NCI-H446 (cell line): ENCODE measurements around the gene ARHGAP6.
"Not testable (repeated sequence)": the region's sequence is repeated elsewhere in the genome, so short reads cannot be mapped to it uniquely, and the experiment has no call there.

Source experiments
- DNase-seq, 2 experiments: peaks; one replicate each; lab custom pipeline; 2025; lab: John Stamatoyannopoulos, UW

ARHGAP6 gene

DNA sequence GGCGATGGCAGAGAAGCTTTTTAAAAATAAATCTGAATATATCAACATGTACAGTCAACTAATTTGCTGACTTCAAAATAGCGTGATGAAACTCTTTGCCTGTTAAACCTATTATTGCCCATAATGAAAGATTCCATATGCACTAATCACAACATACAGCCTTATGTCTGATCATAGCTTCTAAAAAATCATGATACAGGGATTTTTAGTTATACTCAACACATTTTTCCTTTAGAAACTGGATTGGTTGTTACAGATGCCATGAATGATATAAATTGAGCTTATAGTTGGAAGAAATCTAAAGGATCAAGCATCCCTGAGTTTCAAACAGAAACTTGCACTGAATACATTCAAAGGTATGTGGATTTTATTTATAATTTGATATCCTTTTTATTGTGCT is 372.6 kb downstream of the ARHGAP6 start, which contains the start of gene AMELX:
Gene AMELX (plus strand): TSS at position 301 of the 400 bp plus-strand sequence. CDS start 1,376 bp downstream, outside the sequence.
- no peak for DNase-seq

DNA sequence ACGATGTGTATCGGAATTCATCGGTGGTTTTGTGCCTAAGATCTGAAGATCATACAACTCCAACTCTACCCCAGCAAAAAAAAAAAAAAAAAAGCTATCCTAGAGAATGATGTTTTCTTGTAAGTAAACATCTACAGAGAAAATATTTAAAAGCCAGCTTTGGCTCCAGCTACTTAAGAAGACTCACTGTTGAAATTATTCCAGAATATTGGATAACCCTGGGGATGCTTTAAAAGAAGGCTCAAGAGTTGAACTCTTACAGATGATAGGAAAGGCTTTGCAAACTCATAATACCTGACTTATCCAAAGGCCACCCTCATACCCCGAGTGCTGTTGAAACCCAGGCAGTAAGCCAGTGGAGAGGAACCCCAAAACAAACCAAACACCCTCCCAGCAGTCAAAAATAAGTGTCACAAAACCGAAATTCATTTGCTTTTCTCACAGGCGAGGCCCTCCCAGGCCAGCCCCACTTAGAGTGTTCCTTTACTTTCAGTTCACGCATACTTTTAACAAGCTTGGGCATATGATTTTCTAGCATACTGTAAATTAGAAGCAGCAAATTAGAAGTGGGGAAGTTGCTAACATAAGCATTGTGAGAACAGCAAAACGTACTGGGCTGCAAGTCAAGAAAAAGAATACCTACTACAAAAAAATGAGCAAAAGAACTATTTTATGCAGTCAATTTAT is 375.2 kb downstream of the ARHGAP6 start:
- DNase-seq, result no peak

DNA sequence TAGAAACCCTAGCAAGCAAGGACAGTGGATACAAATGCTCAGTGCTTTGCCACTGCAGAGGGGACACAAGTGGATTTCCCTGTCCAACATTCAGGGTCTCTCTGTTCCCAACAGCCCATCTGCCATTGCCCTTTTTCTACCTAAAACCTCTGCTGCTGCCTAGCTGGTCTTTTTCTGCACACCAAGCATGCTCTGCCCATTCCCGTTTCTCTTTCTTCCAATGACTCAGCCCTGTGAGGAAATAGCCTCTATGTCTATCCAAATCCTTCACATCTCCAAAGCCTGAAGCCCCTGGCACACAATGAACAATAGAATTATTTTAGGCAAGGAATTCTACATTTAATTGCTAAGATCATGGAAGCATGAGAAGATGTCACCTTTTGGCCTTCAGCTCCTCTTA is 378.2 kb downstream of the ARHGAP6 start:
- no peak for DNase-seq

DNA sequence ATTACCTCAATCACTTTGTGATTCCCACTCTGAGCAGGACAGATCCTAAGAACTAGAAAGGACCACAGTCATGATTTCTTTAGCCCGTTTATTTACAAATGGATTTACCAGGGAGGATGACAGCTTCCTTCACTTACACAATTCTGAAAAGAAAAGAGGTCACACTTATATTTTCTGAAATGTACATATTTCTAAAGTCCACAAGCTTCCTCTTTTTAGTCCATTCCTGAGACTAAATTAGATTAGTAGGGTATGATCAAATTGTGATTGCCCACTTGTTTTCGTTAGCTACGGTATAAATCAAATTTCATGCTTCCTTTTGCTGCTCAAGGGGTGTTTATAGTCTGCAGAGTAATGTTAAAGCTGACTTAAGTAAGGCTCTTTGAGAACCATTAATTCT is 380.1 kb downstream of the ARHGAP6 start:
- DNase-seq, result no peak

DNA sequence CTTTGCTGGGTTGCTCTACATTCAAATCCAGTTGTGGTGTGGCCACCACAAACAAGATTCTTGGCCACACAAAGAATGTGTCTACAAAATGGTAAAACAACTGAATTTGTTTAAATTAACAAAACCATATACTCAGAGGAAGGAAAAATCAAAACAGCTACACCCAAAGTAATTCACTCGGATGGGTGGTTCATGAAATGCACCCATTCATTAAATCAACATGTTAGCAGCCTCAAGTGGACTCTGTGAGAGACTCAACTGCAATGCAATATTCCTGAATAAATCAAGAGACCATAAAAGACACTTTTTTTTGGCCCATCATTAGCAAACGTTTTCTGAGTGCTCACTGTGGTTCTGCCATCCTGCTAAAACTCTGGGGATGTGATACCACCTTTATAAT is 383.7 kb downstream of the ARHGAP6 start:
- no peak for DNase-seq

DNA sequence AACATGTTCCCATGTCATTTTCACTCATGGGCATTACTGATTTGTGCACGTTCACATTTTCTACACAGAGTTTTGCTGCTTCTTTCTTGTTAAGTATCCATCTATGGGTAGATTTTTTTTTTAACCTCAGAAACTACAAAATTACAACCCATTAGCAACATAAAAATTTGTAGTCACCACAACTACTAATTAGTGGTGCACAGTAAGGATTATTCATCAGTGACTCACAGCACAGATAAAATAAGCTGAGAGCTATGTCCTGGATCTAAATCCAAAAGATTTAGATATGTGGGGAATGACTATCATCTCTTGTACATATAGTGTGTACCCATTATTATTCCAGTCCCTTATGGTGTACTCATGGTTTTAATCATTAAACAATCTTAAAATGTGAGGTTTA is 392.2 kb downstream of the ARHGAP6 start:
- no peak for DNase-seq

DNA sequence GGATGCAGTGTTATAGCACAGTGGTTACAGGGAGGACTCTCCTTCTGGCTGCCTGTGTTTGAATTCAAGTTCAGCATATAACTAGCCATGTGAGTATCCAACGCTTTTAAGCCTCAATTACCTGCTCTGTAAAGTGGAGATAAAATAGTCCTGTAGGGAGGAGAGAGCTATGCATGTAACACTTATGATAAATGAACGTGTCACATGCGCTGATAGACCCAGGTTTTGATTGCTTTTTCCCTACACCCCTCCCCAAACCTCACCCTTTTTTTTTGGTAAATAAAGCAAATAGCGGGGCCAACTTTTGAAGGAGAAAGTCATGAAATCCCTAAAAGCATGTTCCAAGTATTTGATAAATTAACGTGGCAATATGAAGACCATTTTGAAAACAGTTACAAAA is 392.9 kb downstream of the ARHGAP6 start:
- DNase-seq, result no peak

DNA sequence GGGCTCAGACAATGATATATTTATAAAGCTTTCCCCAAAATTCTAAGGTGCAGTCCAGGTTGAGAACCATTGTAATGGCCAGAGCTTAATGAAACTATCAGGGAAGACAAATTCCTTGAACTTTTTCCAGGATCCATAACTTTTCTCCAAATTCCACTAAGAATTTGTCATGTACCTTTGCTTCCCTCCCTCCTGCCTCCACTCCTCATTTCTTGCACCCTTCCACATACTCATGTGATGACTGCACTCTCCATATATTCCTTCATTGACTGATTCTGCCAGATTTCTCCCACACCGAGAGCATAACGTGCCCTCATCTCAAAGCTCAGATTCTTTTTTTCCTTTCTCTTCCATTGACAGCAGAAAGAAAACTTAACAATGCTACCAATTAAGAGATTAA is 393.4 kb downstream of the ARHGAP6 start:
- DNase-seq, result no peak

DNA sequence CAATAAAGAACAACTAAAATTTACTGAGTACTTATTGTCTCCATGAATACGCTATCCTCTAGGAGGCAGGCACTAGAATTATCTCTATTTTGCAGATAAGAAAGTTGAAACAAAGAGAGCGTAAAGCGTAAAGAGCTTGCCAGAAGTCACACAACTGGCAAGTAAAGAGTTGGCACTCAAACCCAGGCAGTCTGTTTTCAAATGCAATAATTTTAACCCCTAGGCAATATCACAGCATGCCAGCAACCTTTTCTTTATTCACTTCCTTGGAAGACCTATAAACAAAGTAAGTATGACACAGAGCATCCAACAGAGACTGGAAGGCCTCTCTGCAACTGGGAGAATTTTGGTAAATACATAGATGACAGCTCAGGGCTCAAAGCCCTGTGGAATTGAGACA is 395.7 kb downstream of the ARHGAP6 start:
- DNase-seq, result no peak

DNA sequence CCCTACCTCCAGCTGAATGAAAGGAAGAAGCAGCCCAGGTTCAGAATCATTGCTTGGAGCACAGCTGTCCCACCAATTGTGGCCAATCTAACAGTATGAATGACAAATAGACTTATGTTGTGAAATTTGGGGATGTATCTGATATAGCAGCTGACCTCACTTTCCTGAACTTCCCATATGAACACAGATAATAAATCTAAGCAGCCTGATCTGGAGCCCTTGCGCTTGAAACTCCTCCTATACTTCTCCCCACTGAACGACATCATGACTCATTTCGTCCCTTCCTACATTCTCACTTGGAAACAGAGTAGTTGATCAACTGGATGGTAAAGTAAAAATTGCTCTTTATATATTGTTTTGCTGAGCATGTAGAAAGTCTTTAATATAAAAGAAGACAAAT is 396.7 kb downstream of the ARHGAP6 start:
- DNase-seq, result no peak

DNA sequence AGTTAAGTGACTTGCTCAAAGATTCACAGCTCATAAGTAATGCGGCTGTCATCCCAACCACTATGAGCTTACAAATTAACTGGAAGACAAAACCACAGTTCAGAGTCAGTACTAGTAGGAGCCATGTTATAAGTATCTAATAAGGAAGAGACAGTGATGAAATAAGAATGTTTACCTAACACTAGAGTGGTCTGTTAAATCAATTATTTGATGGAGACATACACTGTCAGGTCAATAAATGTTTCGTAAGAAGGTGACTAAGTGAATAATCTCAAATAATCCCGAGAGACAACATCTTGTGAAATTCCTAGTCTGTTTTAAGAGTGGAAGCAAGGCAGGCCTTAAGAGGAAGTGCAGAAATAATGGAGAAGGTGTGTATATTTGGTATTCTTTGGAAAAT is 398.3 kb downstream of the ARHGAP6 start:
- no peak for DNase-seq

DNA sequence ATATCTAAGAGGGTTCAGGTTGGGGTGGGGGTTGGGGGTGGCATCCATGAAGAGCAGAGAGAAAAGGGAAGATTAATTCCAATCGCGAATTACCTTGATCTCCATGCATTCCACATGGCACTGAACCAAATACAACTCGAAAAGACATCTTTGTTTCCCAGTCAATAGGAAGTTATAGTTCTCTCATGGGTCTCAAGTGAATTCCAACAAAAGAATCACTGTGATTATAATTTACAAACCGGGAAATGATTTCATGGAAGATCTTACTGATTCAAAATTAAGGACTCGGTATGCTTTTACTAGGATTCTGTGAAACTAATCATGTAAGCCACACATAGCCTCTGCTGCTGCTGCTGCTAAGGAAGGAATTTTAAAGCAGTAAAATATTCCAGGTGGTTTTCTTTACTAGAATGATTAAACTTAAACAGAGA is 399.1 kb downstream of the ARHGAP6 start:
- DNase-seq, result no peak

DNA sequence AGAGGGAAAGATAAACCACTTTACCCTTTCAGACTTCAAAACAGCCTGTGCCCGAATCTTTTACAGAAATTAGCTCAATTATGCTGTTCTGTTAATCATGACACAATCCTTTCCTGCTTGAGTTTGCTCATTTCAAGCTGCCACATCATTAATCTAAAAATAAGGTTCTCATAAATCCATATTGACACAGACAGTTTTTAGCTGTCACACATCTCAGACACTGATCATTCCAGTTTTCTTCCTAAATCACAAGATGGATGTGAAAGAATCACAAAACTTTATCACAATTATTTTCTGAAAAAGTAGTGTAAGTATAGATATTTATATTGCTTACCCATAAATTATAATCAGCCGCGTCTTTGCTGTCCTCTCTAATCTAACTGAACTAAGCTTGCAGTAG is 400.4 kb downstream of the ARHGAP6 start:
- DNase-seq, result no peak

DNA sequence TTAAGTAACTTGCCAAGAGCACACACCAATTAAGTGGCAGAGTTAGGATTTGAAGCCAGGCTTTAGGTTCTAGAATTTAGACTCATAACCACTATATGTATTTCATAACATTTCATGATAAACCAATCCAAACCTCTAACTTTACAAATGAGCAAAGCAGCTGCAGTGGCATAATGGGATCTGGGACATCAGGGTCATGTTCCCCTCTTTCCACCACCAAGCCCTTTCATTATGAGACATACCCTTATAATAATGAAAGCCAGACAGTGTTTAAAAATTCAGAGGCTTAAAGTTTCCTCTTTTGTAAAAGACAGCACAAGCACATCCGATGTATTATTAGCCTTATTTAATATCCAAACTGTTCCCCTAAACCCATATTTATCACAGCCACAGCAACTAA is 400.8 kb downstream of the ARHGAP6 start:
- DNase-seq, result no peak

DNA sequence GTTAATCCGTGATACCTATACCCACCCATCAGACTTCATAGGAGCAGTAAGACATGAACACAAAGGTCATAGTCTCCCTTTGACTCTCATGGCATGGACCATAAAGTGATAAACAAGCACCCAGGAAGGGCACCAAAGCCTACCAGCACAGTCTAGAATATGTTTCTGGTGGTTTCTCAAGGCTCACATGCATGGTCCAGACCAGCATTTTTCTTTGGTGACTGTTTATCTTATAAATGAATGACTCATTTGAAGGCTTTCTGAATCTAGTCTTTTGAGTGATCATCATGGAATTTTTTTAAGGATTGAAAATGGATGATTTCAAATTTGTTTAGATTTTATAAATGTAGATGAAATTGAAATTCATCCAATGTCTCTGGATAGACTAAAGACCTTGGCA is 404.5 kb downstream of the ARHGAP6 start:
- no peak for DNase-seq

DNA sequence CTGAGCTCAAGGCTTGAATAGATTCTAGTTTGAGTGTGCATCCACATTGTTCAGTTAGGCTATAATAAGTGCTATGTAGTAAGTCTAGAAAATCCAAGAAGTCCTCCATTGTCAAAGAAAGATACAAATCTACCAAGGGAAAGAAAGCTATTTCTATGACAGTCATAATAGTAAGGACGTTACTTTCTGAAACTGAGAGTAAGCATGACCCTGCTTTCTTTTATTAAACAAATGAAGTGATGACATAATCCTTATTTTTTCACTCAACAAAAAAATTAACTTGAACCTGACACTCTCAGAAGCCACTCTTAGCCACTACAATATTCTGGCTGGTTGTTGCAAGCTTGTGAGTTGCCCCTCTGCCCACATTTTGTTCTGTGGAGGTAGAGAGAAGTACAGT is 406.3 kb downstream of the ARHGAP6 start:
- DNase-seq, result no peak

DNA sequence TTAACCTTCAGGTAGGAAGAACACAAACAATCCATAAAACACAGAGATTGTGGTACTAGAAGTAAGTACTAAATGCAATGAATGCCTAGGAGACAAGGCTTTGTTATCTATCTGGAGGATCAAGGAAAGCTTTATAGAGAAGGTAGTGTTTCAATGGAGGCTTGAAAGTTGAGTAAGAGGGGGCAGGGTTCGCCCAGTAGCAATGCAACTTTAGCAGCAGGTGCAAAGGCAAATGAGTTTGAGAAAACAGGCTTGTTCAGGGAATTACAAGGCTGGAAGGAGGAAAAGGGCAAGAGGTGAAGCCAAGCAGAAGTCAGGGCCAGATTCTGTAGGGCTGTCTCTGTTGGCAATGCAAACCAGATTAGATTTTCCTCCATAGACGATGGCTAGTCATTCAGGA is 408.0 kb downstream of the ARHGAP6 start:
- DNase-seq, result no peak

DNA sequence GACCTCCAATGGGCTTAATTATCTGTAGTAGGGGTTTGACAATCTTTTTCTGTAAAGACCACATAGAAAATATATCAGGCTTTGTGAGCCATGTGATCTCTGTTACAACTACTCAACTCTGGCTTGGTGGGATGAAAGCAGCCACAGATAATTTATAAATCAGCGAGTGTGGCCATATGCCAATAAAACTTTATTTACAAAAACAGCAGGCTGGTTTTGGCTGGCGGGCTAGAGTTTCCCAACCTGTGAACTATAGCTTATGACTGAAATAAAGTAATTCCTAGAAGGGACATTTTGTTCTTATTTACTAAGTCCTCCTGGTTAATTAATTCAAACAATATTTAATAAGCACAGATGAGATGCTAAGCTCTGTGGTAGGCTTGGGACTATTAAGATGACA is 408.4 kb downstream of the ARHGAP6 start:
- no peak for DNase-seq

DNA sequence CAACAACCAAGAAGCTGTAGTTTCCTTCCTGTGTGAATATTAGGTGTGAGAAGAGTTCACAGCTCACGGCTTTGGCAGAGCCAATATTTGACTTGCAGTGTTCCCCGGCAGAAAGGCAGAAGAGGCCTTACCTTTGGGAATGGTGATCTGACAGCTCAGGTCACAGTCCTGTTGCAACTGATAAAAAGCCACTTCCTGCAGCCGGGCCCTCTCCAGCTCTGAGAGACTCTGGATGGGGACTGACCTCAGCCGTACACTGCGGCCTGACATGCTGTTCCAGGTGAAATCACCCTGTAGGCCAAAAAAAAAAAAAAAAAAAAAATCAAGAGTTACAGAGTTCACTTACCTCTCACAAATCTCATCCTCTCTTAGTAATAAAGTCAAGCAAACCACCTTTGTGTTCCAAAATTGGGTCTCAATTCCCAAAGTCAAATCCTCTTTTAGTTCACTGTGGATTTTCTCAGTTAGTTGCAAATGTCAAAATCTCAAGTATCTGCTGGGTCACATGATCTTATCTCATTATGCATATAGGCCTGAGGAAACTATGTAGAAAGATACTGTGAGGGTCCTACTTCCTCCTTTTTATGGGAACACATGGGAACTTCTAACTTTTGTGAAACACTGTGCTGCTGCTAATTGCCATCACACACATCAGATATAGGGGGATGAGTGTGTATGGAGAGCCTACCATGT is 411.2 kb downstream of the ARHGAP6 start:
- no peak for DNase-seq

DNA sequence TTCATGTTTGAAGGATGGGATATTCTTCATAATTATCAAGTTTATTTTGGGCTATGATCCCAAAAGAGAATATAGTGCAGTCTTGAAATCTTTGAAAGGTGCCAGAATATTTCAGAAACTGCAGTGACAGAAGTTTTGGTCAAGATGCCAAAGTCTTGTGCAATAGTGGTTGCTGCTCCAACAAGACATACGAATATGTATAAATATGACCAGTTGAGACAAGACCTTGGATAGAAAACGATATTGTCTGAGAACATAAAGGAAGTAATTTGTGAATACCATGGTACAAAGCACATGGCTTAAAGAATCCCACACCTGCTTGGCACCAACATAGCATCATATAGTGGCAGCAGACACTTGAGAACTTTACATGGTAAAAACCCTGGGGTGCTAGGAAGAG is 421.1 kb downstream of the ARHGAP6 start:
- DNase-seq, result no peak

DNA sequence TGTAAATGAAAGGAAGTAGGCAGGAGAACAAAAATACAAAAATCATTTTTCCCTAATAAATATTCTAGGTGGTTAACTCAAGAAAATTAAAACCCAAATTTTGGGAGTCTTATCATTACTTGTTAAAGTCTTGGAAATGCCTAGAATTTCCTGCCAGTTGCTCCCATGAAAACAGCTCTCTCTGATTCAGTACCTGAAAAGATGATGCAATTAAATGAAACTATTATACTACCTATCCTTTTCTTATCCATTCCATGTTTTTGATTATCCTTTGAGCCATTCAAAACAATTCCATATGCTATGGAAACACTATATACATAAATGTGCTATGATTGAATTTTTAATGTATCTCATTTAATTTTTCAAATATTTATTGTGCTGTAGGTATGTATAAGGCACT is 423.0 kb downstream of the ARHGAP6 start:
- no peak for DNase-seq

DNA sequence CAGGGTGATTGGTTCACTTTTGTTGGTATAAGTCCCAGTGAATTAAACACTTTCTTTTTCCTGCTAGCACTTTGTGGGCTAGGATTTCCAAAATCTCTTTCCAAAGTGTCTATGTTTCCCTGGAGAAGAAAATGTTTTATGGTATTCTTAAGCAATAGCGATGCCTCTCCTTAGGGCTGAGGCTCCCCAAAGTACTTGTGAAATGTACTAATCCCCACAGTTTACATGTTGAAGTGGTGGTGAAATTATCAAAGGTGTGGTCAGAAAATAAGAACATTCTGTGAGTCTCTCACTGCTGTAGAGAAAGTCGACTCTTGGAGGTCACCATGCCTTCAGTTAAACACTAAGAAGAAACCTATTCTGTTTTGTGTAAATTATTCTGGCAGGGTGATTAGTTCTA is 424.0 kb downstream of the ARHGAP6 start:
- no peak for DNase-seq

DNA sequence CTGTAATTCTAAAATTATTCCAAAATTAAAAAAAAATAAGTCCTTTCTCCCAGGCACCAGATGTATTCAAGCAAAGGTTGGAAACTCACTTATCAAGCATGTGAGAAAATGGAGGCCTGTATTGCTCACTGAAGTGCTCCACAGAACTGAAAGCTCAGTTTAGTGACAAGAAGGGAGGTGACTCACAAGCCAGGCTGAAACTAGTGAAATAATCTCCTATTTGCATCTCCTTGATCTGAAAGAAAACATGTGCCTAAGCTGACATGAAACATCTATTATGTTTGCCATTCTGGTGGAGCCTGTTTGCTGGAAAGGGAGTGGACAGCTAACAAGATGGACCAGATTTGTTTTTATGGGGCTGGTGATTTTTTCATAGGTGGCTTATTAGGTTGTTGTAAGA is 426.5 kb downstream of the ARHGAP6 start:
- no peak for DNase-seq

DNA sequence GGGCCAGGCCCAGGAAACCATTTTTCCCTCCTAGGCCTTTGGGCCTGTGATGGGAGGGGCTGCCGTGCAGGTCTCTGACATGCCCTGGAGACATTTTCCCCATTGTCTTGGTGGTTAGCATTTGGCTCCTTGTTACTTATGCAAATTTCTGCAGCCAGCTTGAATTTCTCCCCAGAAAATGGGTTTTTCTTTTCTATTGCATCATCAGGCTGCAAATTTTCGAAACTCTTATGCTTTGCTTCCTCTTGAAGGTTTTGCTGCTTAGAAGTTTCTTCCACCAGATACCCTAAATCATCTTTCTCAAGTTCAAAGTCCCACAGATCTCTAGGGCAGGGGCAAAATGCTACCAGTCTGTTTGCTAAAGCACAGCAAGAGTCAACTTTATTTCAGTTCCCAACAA is 430.3 kb downstream of the ARHGAP6 start:
- DNase-seq, result not testable (repeated sequence)
